Activated T-cell treated with anti-CD3 and anti-CD28 coated beads, Interleukin-2, amount 50 U/mL, for 1 hour (primary cell): ENCODE measurements around the gene PRR35.

ENCODE experiments used
- DNase-seq: peaks from one replicate; pipeline ENCODE4 v3.0.0-alpha.2; 2020

PRR35 gene

GRCh38 chr16:528111-529011, 31.8 kb upstream of the PRR35 start:
- peak; percentile 54 for DNase-seq

GRCh38 chr16:529012-529575, 31.1 kb upstream of the PRR35 start:
- DNase-seq = peak; percentile 33

DNA sequence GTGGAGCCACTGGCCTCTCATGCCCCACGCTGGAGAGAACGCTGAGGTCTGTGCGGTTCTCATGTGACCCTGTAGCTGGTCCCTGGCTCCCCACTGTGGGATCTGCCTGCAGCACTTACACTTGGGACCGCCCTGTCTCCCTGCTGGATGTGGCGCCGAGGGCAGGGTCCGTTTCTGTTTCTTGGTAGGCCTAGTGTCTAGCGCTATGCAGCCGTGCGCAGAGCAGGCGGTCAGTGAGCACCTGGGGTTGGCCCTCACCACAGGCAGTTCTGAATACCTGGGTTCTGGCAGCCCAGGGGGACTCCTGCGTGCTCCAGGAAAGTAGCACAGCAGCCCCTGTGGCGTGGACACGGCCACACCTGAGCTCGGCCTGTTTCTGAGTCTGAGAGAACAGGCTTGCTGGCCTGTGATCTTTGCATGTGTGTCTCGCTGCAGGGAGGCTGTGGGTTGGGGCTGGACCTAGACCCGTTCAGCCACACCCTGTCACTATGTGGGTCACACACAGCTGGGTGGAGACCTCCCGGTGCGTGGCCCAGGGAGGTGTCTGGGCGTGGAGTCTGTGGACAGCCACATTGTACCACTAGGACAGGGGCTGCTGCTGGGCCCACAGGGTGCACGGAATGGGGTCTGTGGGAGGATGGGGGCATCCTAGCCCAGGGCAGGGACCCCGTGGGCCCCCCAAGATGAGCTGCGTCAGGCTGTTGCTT, 29.9 kb upstream of the PRR35 start:
- no peak for DNase-seq

- no peak for DNase-seq
Observed at GRCh38 chr16:531494-532125, 28.6 kb upstream of the PRR35 start.

GRCh38 chr16:533391-534123, 26.6 kb upstream of the PRR35 start:
- no peak for DNase-seq

- no peak for DNase-seq
Observed at GRCh38 chr16:534135-534534, 26.1 kb upstream of the PRR35 start.

DNA sequence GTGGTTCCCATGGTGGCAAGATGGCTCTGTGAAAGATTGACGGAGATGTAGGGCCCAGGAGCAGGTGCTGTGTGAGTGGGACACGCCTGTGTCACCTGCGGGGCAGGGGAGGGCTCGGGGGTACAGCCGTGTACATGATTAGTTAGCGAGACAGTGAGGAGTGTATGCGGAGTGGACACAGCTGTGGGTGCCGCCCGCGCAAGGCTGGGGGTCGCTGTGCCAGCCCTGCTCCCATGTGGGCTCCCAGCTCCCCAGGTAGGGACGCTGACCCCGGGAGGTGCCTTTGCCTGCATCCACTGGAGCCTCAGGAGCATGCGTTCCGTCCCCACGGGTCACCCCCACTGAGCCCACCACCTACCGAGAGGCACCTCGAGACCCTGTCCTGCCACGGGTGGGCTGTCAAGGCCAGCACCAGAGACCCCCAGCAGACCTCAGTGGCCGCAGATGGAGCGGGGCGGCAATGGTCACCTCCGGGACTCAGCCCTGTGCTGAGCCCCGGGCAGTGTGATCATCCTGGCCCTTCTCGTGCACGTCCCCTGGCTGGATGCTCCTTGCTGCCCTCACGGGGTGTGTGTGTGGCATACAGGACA, 25.2 kb upstream of the PRR35 start:
- DNase-seq = no peak

DNA sequence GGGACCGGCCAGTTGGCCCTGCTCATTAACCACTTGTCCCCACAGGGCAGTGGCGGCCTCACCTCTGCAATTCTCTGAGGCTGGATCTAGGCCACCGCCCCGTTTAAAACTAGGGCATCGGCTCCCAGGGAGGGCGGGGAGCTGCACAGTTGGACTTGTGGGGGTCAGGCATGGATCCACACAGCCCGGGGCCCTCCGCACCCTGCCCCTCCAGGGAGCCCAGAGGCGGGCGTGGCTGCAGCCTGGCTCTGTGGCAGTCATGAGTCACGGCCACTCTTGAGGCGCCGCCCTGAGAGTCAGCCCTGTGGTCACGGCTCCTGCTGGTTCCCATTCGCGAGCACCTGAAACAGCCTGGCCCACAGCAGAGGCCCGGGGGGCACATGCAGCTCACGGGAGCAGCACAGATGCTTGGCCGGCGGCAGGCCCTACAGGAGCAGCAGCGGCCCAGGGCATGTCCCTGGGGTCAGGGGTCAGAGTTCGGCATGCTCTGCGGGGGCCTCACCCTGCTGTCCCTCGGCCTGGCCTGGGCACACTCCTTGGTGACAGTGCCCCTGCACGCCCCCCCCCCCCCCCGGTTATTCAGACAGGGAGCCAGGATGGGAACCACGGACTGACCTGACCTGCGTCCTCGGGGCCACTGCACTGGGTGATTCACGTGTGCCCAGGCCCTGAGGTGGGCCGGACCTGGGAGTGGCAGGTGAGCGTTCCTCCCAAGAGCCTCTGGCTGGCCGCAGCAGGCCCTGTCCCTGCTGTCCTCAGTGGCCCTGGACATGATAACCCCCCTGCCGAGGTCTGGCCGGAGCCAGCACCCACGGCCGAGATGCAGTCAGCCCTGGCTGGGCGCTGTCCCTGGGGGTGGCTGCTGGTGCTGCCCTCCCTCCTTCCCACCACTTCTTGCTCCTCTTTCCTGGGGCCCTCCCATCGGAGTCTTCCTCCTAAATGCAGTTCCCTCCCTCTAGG, 24.5 kb upstream of the PRR35 start:
- DNase-seq = no peak

DNA sequence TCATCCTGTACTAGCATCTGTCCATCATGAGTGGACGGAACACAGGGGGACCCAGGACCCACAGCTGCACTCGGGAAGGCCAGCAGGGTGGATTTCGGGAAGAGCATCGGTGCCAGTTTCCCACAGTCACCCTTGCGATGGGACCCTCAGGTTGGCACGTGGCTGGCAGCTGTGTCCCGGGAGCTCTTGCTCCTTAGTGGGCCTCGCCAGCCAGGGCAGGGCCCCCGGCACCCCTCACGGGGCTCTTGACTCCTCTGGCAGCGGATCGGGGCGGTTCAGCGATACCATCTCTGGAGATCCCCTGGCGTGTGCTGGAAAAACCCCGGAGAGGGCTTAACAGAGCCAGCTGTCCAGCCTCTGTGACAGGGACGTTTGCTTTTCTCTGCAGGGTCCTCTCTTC, 23.4 kb upstream of the PRR35 start:
- no peak for DNase-seq

GRCh38 chr16:537415-538335, 22.5 kb upstream of the PRR35 start:
- no peak for DNase-seq

- no peak for DNase-seq
Observed at GRCh38 chr16:539901-540530, 20.2 kb upstream of the PRR35 start.

DNA sequence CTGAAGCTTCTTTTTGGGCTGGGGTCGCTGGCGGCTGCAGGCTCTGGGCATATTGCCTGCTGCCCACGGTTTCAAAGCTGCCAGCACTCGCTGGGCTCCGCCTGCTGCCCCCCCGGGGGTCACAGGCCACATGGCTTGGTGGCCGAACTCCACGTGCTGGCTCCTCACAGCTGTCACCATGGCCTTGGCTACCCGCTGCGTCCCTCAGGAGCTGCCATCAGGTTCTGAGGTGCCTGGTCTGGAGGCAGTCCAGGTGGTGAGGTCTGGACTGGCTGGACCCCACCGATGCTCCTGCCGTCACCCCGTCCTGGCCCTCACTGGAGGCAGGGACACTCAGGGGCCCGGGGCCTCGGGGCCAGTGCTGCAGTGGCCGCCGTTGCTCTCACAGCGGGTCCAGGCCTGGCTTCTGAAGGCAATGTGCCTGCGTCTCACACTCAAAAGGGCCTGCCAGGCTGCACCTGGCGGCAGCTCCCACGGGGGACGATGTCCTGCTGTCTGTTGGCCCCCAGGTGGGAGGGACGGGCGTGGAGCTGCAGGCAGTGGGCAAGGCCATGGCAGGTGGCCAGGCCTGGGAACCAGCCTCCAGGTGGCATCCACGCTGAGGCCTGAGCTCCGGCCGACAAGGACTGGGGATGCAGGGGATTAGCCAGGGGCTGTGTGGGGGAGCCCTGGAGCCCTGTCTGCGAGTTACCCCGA, 19.4 kb upstream of the PRR35 start:
- no peak for DNase-seq

DNA sequence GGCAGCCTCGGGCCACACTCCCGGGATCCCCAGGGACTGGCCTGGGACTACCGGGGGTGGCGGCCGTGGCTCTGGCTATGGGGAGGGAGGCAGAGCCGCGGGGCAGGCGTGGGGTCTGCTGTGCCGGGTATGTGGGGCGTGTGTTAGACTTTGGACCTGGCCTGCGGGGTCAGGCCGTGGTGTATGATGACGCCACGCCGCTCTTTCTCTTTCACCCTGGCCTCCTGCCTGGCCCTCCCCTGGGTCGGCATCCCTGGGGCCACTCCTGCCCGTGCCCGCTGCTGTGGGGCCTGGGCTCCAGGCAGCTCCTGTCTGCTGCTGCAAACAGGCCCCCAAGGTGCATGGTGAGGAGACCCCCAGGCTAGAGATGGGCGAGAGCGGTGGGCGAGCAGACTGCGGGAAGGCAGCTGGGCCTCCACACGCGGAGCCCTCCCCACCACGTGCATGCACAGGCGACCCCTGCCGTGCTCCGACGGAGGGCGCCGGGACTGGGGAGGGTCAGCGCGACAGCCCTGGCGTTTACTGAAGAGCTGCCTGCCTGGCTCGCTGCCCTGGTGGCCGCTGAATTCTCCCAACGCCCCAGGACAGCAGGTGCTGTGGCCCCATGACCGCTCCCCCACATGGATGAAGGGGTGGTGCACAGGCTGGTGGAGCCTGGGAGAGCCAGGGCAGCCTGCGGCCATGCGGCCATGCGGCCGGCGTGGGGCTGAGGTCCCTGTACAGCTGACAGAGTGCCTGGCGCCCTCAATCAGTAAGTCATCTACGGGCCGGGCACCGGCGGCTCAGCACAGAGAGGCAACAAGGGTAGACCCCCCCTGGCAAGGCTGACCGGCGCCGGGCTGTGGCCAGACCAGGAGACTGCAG, 16.7 kb upstream of the PRR35 start:
- no peak for DNase-seq

DNA sequence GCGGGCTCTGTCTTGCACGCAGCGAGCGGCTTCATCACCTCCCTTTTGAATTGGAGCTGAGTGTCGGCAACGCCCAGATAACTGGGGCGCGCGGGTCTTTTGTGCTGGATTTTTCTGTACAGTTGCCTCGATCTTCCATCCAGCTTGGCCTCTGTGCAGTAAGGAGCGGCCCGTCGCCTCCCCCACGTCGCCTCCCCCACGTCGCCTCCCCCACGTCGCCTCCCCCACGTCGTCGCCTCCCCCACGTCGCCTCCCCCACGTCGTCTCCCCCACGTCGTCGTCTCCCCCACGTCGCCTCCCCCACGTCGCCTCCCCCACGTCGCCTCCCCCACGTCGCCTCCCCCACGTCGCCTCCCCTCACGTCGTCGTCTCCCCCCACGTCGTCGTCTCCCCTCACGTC, 15.7 kb upstream of the PRR35 start:
- no peak for DNase-seq

DNA sequence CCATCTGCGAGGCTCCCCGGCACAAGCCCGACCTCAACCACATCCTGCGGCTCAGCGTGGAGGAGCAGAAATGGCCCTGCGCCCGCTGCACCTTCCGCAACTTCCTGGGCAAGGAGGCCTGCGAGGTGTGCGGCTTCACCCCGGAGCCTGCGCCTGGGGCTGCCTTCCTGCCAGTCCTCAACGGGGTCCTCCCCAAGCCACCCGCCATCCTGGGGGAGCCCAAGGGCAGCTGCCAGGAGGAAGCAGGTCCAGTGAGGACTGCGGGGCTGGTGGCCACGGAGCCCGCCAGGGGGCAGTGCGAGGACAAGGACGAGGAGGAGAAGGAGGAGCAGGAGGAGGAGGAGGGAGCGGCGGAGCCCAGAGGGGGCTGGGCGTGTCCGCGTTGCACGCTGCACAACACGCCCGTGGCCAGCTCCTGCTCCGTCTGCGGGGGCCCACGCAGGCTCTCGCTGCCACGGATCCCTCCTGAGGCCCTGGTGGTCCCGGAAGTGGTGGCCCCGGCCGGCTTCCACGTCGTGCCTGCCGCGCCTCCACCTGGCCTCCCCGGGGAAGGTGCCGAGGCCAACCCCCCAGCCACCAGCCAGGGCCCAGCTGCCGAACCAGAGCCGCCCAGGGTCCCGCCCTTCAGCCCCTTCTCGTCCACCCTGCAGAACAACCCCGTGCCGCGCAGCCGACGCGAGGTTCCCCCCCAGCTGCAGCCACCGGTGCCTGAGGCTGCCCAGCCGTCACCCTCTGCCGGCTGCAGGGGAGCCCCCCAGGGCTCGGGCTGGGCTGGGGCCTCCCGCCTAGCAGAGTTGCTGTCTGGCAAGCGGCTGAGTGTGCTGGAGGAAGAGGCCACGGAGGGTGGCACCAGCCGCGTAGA, 13.1 kb upstream of the PRR35 start:
- peak; percentile 64 for DNase-seq

DNA sequence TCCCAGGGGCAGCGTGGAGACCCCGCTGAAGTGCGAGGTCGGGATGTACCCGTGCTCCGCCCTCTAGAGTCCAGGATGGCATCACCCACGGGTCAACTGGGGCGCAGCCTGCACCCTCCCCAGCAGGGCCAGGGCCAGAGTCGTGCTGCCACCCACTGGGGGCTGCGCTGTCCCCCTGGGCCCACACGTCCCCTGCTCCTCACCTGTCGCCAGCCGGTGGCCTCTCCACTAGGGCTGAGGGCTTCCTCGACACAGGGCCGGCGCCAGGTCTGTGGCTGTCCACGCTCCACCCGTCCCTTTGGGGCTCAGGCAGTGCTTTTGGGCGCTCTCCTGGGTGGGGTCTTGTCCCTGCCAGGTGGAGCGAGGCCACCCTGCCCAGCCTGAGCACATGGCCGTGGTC, 11.6 kb upstream of the PRR35 start:
- no peak for DNase-seq
